Ovary (tissue), 3 donors: ENCODE measurements around the gene CAPN5.

Experiments used
- EP300 ChIP-seq: sonication (generic); formaldehyde crosslinking; IDR thresholded peaks from one replicate; pipeline ENCODE4 v1.6.1; 2017; ENCODE audit warnings: antibody characterized with exemption
- POLR2A ChIP-seq: fragments of 450-650 bp; IDR thresholded peaks from one replicate; pipeline ENCODE4 v1.6.1; 2017; ENCODE audit warnings: antibody characterized with exemption, mild to moderate bottlenecking, moderate library complexity
- TF ChIP-seq, protein P1 (sequence below), 3 donors: fragments of 450-650 bp in 2 of 3; fragments of 200-600 bp in 1 of 3; IDR thresholded peaks; one replicate each; pipeline versions ENCODE4 v1.5.1 to v1.8.0; 2016 to 2022; ENCODE audit warnings: antibody characterized with exemption in 3 of 3, mild to moderate bottlenecking in 1 of 3
- donor health status: DM: no; HTN: no; CAD: no.

DNA sequence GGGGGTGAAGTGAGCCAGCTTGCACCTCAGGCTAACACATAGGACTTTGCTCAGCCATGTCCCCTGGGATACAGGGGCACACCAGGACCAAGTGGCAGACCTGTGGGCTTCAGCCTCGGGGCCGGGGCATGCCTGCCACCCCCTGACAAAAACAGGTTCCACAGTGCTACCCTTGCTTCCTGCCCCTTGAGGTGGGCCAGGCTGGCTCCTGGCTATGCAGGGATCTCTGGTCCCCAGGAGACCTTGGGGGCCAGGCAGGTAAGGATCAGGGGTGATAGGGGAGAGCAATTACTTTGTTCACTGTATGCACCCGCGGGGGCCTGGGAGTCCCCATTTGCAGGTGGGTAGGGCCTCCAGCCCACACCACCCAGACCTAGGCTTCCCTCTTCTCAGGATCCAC lies 58.9 kb downstream of the CAPN5 start:
- TF ChIP-seq, protein P1, sequence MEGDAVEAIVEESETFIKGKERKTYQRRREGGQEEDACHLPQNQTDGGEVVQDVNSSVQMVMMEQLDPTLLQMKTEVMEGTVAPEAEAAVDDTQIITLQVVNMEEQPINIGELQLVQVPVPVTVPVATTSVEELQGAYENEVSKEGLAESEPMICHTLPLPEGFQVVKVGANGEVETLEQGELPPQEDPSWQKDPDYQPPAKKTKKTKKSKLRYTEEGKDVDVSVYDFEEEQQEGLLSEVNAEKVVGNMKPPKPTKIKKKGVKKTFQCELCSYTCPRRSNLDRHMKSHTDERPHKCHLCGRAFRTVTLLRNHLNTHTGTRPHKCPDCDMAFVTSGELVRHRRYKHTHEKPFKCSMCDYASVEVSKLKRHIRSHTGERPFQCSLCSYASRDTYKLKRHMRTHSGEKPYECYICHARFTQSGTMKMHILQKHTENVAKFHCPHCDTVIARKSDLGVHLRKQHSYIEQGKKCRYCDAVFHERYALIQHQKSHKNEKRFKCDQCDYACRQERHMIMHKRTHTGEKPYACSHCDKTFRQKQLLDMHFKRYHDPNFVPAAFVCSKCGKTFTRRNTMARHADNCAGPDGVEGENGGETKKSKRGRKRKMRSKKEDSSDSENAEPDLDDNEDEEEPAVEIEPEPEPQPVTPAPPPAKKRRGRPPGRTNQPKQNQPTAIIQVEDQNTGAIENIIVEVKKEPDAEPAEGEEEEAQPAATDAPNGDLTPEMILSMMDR (IDR thresholded peaks at IDR 0.05), result no peak
- no peak for TF ChIP-seq POLR2A
- TF ChIP-seq EP300, result no peak
